ENCODE results near the gene C19orf38. TPM values are rescaled to one million over a fixed set of nuclear protein-coding genes. Genes with fewer than 3 reads are reported as not detected.

The C19orf38 gene, protein sequence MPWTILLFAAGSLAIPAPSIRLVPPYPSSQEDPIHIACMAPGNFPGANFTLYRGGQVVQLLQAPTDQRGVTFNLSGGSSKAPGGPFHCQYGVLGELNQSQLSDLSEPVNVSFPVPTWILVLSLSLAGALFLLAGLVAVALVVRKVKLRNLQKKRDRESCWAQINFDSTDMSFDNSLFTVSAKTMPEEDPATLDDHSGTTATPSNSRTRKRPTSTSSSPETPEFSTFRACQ
- total RNA-seq, result 0.19 and 0.26 TPM in 2 replicates

DNA sequence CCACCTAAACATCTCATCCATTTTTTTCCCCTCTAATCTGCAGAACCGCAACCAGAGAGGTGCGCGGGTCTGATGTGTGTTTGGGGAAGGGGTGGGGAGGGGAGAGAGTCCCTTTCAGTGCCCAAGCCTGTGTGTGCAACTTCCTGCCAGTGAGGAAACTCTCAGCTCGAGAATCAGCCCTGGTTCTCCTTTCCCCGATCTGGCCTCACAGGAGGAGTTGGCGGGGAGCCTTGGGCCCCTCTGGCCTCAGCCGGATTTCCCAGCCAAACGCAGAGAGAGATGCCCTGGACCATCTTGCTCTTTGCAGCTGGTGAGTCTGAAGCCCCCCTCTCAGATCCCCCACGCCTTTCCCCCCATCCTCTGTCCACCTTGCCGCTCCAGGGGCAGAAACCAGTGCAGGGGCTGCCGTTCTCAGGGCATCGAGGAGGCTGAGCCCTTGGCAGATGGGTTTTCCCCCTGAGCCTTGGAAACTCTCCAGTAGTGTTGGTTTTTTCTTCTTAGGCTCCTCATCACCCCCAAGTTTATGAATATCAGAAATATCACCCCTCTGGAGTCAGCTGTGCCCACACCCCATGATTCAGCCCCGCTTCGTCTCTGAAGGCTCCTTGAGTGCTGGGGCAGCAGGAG lies at the start of gene C19orf38:
Gene C19orf38 (plus strand): TSS at position 186 of the 627 bp plus-strand sequence. CDS start 94 bp downstream, at position 280.

DNA sequence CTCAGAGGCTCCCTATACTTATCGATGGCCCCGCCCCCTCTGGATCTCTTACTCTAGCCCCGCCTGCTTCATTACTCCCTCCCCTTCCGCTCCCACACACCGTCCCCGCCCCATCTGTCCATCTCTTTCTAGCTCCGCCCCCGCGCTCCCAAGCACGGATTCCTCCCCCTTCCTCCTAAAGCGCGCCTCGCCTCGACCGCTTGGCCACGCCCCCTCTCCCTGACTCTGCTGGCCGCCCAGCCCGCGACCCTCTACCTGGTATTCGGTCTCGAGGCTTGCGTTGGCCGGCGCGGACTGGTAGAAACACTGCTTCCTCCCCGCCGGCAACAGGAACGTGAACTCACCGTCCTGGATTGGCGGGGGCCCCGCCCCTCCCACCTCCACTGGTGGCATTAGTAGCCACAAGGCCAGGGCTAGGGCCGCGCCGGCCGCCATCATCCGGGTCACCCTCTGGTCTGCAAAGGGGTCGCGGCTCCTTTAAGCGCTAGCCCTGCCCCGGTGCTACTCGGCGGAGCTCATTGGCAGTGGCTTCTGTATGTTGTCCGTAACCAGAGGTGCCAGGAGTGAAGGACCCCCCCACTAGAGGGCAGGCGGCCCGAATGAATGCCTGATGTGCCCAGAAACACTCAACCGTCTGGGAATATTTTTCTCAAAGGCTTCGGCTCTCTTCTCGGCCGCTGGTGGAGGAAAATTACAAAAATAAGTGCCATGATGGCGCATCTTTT lies 12.3 kb upstream of the C19orf38 start, which contains the start of gene TMED1:
Gene TMED1 (minus strand): TSS at position 459 of the 725 bp plus-strand sequence. CDS start 21 bp downstream, at position 438.

DNA sequence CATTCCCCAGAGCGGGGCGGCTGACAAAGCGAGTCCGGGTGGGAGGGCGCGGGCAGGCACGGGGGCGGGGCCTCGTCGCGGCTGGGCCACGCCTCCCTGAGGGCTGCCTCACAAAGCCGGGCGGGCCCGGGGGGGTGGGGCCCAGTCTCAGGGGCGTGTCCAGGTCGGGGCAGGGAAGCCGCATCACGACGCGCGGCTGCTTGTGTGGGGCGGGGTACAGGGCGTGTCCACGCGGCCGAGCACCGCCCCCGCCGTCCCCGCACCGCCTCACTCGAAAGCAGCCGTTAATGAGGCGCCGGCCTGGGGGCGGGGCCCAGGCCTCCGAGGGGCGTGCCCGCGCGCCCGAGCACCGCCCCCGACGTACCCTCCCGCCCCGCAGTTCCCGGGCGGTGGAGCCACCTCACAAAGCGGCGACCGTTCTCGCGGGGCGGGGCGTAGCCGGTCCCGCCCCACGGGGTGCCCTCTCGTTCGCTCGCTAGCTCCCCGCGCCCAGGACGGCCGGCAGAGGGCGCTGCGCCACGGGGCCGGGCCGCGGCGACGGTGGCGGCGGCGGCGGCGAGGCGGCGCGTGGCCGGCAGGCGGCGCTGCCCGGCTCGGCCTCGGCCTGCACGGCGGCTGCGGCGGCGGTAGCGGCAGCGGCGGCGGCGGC lies 22.9 kb downstream of the C19orf38 start, which contains the start of gene CARM1:
Gene CARM1 (plus strand): TSS at position 599 of the 649 bp plus-strand sequence. CDS start 150 bp downstream, outside the sequence.

Other genes starting within 250 kb of the C19orf38 start
- 62.0 and 89.7 TPM in 2 replicates for gene SLC44A2, start 222.9 kb upstream of the C19orf38 start, total RNA-seq
- 80.6 and 95.6 TPM in 2 replicates for gene ILF3, start 194.1 kb upstream of the C19orf38 start, total RNA-seq
- 20.9 and 27.9 TPM in 2 replicates for gene QTRT1, start 147.0 kb upstream of the C19orf38 start, total RNA-seq
- 90.5 and 96.6 TPM in 2 replicates for gene DNM2, start 130.3 kb upstream of the C19orf38 start, total RNA-seq
- 47.0 and 55.4 TPM in 2 replicates for gene TMED1, start 12.2 kb upstream of the C19orf38 start, total RNA-seq
- 18.6 and 19.5 TPM in 2 replicates for gene CARM1, start 23.1 kb downstream of the C19orf38 start, total RNA-seq
- gene YIPF2, start 80.2 kb downstream of the C19orf38 start, total RNA-seq, result 116 and 130 TPM in 2 replicates
- gene TIMM29, start 80.4 kb downstream of the C19orf38 start, total RNA-seq, result 21.9 and 25.8 TPM in 2 replicates
- 59.2 and 62.4 TPM in 2 replicates for gene SMARCA4, start 112.6 kb downstream of the C19orf38 start, total RNA-seq
- gene LDLR, start 241.0 kb downstream of the C19orf38 start, total RNA-seq, result 213 and 269 TPM in 2 replicates

Data from aortic smooth muscle cell (primary cell).